GM21381 (cell line): ENCODE measurements around the gene CECR2.
"Not testable (repeated sequence)": the region's sequence is repeated elsewhere in the genome, so short reads cannot be mapped to it uniquely, and the experiment has no call there.

ENCODE experiments used
- ATAC-seq: cut with Tn5 transposase; IDR thresholded peaks from one replicate; pipeline ENCODE4 v1.9.1; 2021; ENCODE audit warnings: mild to moderate bottlenecking, moderate library complexity; ENCODE audit not compliant: unreplicated experiment

CECR2 gene

GRCh38 chr22:17400305-17400704 is 31.0 kb downstream of the CECR2 start:
- ATAC-seq: no peak

DNA sequence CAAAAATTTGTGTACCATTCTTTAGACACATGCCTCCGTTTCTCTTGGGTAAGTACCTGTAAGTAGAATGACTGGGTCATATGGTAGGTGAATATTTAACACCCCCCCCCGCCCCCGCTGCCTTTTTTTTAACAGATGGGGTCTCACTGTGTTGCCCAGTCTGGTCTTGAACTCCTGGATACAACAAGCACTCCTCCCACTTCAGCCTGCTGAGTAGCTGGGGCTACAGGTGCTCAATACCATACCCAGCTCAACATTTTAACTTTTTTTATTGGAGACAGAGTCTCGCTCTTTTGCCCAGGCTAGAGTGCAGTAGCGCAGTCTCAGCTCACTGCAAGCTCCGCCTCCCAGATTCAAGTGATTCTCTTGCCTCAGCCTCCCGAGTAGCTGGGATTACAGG is 32.5 kb downstream of the CECR2 start:
- no peak for ATAC-seq

GRCh38 chr22:17402293-17402692 is 33.0 kb downstream of the CECR2 start:
- no peak for ATAC-seq

- no peak for ATAC-seq
These were observed 34.6 kb downstream of the CECR2 start for GRCh38 chr22:17403906-17404305.

- no peak for ATAC-seq
These were observed 38.4 kb downstream of the CECR2 start for GRCh38 chr22:17407643-17408042.

DNA sequence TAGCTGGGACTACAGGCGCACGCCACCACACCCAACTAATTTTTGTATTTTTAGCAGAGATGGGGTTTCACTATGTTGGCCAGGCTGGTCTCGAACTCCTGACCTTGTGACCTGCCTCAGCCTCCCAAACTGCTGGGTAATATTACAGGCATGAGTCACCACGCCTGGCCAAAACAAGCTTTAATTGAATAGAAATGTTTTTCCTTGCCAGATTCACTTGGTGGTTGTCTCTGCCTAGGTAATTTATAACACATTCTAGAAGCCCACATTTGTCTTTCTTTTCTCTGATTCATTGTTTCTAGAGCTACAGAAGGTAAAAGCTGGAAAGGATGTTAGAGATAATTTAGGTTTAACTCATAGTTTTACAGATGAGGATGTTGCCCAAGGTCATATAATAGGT is 41.3 kb downstream of the CECR2 start:
- no peak for ATAC-seq

DNA sequence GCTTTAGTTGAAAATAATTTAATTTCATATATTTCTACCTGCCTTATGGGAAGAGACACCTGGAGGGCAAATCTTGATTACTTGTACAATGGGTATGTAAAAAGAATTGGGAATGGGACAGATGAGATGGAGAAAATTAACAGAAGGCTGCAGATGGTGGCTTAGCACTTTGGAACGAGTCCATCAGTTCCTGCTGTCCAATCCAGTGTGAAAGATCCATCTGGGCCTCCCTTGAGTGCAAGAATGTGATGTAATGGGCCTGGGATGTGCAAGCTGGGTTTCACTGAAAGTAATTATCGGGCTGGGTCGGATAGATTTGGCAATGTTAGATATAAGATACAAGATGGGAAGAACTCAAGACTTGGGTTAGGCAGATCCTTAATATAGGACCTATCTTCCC is 42.0 kb downstream of the CECR2 start:
- ATAC-seq: no peak

- no peak for ATAC-seq
These were observed 43.0 kb downstream of the CECR2 start for GRCh38 chr22:17412232-17412631.

- ATAC-seq: no peak
These were observed 49.6 kb downstream of the CECR2 start for GRCh38 chr22:17418890-17419324.

DNA sequence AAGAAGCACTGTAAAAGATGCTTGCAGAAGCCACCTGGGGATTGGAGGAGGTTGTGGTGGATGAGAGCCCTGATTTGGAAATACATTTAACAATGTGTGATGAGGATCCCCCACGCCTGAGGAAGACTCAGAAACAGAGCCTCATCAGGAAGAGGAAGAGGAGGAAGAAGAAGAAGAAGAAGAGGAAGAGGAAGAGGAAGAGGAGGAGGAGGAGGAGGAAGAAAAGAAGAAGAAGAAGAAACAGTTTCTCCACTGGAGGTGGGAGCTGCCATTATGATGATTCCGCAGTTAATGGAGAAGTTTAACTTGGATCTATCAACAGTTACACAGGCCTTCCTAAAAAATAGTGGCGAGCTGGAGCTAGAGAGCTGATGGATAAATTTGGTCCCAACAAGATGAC is 50.1 kb downstream of the CECR2 start:
- ATAC-seq: no peak

- ATAC-seq: no peak
These were observed 53.6 kb downstream of the CECR2 start for GRCh38 chr22:17422736-17423343.

- no peak for ATAC-seq
These were observed 54.4 kb downstream of the CECR2 start for GRCh38 chr22:17423616-17424015.

DNA sequence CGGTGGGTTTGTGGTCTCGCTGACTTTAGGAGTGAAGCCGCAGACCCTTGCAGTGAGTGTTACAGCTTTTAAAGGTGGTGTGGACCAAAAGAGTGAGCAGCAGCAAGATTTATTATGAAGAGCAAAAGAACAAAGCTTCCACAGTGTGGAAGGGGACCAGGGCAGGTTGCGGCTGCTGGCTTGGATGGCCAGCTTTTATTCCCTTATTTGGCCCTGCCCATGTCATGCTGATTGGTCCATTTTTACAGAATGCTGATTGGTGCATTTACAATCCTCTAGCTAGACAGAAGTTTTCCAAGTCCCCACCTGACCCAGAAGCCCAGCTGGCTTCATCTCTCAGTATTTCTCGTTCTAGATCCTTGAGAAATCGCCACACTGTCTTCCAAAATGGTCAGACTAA is 58.3 kb downstream of the CECR2 start:
- ATAC-seq: not testable (repeated sequence)

DNA sequence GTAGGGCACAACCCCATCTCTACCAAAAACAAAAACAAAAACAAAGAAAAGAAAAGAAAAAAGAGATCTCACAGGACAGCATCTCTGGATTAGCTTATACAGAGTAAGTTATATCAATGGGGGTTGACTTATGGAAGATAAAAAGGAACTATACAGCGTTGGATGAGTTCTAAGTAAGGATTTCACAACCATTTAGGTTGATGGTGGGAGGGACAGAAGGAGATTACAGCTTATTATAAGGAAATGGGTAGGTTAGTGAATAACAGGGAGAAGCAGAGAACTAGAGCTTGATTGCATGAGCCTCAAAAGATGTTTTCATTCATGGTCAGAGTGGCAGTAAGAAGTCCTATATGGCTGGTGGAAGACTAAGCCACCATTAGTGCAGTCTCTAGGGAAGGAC is 60.3 kb downstream of the CECR2 start:
- ATAC-seq: no peak

GRCh38 chr22:17430412-17430811 is 61.2 kb downstream of the CECR2 start:
- ATAC-seq: no peak

GRCh38 chr22:17431179-17431578 is 61.9 kb downstream of the CECR2 start:
- ATAC-seq: no peak

DNA sequence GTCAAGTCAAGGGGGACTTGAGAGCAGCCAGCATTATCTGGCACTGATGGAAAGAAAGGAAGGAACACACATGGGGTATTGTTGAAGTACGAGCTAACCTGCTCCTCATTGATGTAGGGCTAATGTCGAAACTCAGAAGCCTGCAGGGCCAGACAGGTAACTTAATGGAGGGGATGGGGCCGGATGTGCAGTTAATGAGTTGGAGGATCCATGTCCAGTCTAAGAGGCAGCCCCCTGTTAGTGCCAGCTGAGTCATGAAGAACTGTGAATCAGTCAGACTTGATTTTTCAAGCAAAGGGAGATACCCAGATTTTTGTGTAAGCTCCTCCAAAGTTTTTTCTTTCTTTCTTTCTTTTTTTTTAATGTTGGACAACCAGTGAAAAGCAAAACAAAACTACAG is 65.6 kb downstream of the CECR2 start:
- ATAC-seq: no peak

DNA sequence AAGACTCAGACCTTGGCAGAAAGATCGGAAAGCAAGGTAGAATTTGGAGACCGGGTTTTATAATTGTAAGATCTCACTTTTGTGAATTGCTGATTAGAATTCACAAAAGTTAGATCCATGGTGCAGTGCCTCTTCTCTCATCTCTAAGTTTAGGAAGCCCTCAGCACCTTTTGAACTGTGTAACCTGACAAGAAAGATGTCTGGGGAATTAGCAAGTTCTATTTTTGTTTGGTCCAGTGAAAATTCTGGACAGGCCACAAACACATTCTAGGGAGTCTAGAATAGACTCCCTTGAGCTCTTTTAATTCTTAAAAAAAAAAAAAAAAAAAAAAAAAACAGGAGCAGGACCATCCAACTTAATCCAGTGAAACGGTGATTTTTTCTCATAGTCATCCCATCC is 66.1 kb downstream of the CECR2 start:
- no peak for ATAC-seq

DNA sequence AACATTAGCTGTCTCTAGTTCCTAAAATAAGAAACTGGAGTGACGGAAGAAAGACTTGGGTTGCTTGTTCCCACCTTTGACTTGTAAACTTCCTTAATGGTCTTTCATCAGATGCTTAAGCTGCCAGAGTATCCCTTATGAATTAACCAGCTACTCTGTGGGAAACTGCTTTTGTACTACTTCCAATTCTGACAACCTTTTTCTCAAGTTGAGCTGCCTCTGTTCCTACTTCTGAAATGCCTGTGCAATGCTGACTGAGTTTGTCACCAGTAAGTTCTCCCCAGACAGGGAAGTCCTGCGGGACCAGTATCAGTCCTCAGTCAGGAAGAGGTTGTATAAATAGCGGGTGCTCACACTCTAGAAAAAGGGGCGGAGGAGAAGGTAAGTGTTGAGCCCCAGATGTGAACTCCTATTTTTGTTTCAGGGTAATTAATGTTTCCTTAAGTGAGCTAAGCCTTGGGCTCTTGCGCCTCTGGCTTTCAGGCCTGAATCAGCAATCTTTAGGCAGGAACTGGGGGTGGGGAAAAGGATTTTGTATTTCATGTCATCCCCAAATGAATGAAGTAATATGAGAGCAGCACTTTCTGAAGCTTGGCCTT is 67.2 kb downstream of the CECR2 start:
- no peak for ATAC-seq

DNA sequence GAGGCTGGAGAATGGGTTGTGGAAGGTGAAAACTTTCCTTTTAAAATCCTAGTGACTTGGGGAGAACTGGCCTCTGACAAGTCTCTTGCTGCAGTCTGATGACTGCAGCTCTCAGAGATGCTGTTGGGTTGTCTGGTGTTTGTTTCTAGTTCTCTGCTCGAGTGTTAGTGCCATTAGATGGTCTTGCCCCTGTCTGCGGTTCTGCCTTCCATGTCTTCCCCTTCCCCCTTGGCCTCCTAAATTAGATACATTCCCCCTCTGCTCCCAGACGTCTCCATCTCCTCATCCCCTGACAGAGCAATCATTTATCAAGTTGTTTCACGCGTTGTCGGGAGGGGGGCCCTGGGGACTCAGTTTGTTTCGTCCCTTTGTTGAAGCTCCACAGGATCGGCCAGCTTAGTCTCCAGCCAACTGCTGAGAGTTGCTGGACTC is 67.7 kb downstream of the CECR2 start:
- ATAC-seq: no peak

- ATAC-seq: no peak
These were observed 68.8 kb downstream of the CECR2 start for GRCh38 chr22:17438026-17438425.

- ATAC-seq: no peak
These were observed 72.1 kb downstream of the CECR2 start for GRCh38 chr22:17441326-17441725.
